ENCODE data around the gene CFLAR.
"Not testable (repeated sequence)": the region's sequence is repeated elsewhere in the genome, so short reads cannot be mapped to it uniquely, and the experiment has no call there.

The CFLAR gene

GRCh38 chr2:201149064-201149820 lies 33.3 kb downstream of the CFLAR start:
- no peak for DNase-seq (ENCODE audit: low spot score)

GRCh38 chr2:201149821-201150165 lies 33.8 kb downstream of the CFLAR start:
- DNase-seq (ENCODE audit: low spot score) = not testable (repeated sequence)

- no peak for DNase-seq (ENCODE audit: low spot score)
Observed at GRCh38 chr2:201150454-201151020, 34.6 kb downstream of the CFLAR start.

- DNase-seq (ENCODE audit: low spot score) = no peak
Observed at GRCh38 chr2:201151127-201151981, 35.4 kb downstream of the CFLAR start.

GRCh38 chr2:201152517-201152916 lies 36.6 kb downstream of the CFLAR start:
- no peak for DNase-seq (ENCODE audit: low spot score)

GRCh38 chr2:201152999-201153815 lies 37.2 kb downstream of the CFLAR start:
- no peak for DNase-seq (ENCODE audit: low spot score)

DNA sequence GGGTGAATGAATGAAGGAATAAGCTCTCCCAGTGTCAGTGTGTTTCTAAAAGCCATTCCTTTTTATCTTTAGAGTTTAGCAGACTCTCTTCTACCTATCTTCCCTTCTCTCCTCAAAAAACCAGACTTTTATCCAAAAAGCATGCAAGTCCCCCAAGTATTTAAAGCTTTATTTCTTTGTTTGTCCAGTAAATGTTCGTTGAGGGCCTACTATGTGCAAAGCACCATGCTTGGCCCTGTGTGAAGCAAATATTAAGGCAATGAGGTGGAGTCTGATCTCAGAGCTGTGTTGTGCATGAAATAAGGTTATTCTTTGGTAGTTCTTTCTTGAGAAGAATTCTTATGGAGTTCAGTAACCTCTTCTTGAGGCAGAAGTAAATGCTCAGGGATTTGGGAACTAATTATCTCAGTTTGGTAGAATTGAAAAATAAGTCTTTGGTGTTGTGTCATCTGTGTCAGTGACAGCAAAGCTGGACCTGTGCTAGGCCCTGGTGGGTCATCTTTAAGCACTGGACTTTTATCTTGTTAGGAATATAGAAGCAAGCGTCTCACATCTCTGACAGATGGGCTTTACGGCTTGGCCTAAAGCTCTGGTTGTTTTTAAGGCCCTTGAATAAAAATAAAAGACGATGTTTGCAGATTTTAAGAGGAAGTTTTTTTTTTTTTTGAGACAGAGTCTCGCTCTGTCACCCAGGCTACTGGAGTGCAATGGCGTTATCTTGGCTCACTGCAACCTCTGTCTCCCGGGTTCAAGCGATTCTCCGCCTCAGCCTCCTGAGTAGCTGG lies 38.8 kb downstream of the CFLAR start:
- no peak for DNase-seq (ENCODE audit: low spot score)

GRCh38 chr2:201156036-201156435 lies 40.1 kb downstream of the CFLAR start:
- DNase-seq (ENCODE audit: low spot score) = no peak

- DNase-seq (ENCODE audit: low spot score) = no peak
Observed at GRCh38 chr2:201156640-201157039, 40.7 kb downstream of the CFLAR start.

GRCh38 chr2:201157694-201158093 lies 41.7 kb downstream of the CFLAR start:
- DNase-seq (ENCODE audit: low spot score) = no peak

- peak; percentile 90 for DNase-seq (ENCODE audit: low spot score)
Observed at GRCh38 chr2:201158111-201158929, 42.4 kb downstream of the CFLAR start.

DNA sequence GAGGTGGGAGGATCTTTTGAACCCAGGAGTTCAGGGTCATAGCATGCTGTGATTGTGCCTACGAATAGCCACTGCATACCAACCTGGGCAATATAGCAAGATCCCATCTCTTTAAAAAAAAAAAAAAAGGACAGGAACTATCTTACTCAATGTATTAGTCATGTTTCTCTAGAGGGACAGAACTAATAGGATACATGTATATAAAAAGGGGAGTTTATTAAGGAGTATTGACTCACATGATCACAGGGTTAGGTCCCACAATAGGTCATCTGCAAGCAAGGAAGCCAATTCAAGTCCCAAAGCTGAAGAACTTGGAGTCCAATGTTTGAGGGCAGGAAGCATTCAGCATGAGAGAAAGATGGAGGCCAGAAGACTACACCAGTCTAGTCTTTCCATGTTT lies 48.2 kb downstream of the CFLAR start:
- DNase-seq (ENCODE audit: low spot score) = no peak

DNA sequence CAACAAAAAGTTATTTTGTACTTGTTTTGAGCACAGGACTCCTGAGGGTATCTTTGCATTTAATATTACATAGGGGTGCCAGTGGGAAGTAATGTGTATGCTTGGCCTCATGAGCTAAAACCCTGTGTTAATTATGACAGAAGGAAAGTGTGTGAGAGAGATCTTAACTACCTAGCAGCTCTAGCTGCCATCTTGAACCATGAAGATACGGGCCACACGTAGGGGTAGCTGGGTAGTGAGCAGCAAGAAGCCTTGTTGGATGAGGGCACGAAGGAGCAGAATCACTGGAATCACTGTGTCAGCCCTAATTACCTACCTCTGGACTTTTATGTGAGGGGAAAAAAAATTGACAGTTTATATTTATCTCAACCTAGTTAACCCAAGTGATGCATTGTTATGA lies 51.6 kb downstream of the CFLAR start:
- no peak for DNase-seq (ENCODE audit: low spot score)

GRCh38 chr2:201168496-201168895 lies 52.5 kb downstream of the CFLAR start:
- DNase-seq (ENCODE audit: low spot score) = not testable (repeated sequence)

GRCh38 chr2:201171259-201171814 lies 55.4 kb downstream of the CFLAR start:
- DNase-seq (ENCODE audit: low spot score) = no peak

DNA sequence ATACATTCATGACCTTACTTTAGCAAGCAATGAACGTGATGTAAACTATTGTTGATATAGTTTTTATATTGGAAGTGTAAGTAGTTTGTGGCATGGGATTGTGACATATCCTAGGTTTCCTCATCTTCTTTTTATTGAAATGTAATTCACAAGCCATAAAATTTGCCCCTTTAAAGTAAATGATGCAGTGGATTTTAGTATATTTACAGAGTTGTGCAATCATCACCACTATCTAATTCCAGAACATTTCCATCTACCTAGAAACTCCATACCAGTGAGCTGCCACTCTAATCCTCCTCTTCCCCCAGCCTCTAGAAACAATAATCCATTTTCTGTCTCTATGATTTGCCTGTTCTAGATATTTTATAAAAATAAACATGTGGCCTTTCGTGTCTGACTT lies 56.3 kb downstream of the CFLAR start:
- no peak for DNase-seq (ENCODE audit: low spot score)

DNA sequence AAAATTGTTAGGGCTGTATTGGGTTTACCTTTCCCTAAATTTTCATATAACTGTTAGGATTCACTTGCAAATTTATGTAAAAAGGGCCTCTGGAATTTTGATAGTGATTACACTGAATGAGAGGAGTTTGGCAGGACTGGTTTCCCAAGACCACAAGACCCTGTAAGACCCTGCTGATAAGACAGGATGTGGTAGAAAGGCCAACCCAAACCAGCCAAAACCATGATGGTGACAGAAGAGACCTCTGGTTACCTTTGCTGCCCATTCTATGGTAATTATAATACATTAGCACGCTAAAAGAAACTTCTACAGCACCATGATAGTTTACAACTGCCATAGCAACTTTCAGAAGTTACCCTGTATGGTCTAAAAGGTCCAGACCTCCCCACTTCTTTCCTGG lies 58.7 kb downstream of the CFLAR start:
- DNase-seq (ENCODE audit: low spot score) = no peak

- DNase-seq (ENCODE audit: low spot score) = no peak
Observed at GRCh38 chr2:201176081-201176481, 60.1 kb downstream of the CFLAR start.

GRCh38 chr2:201180010-201180409 lies 64.0 kb downstream of the CFLAR start:
- DNase-seq (ENCODE audit: low spot score) = no peak
